Duodenal mucosa (tissue), 2 donors: ENCODE measurements around the gene GUSB.
"Not testable (repeated sequence)": the region's sequence is repeated elsewhere in the genome, so short reads cannot be mapped to it uniquely, and the experiment has no call there.

Experiments
- H3K27ac ChIP-seq: one replicate; pipeline ENCODE4 v1.7.0; 2013; ENCODE audit warnings: low read depth, low read length
- H3K27me3 ChIP-seq, 2 donors: one replicate each; pipeline ENCODE4 v1.7.0; 2013; ENCODE audit warnings: low read length in 2 of 2, control low read depth in 1 of 2; ENCODE audit not compliant: insufficient read depth in 2 of 2, control insufficient read depth in 1 of 2
- H3K36me3 ChIP-seq, 2 donors: one replicate each; pipeline ENCODE4 v1.7.0; 2013; ENCODE audit warnings: low read length in 2 of 2, control low read depth in 1 of 2; ENCODE audit not compliant: insufficient read depth in 2 of 2, control insufficient read depth in 1 of 2
- H3K4me1 ChIP-seq, 2 donors: one replicate each; pipeline ENCODE4 v1.7.0; 2013; ENCODE audit warnings: low read length in 2 of 2, control low read depth in 1 of 2; ENCODE audit not compliant: insufficient read depth in 2 of 2, control insufficient read depth in 1 of 2
- H3K4me3 ChIP-seq, 2 donors: one replicate each; pipeline ENCODE4 v1.7.0; 2013; ENCODE audit warnings: low read length in 2 of 2, low read depth in 1 of 2
- H3K9ac ChIP-seq, 2 donors: one replicate each; pipeline ENCODE4 v1.7.0; 2013; ENCODE audit warnings: low read length in 2 of 2, low read depth in 1 of 2
- H3K9me3 ChIP-seq, 2 donors: one replicate each; pipeline ENCODE4 v1.7.0; 2013; ENCODE audit warnings: low read length in 2 of 2, control low read depth in 1 of 2; ENCODE audit not compliant: control insufficient read depth in 1 of 2

Gene GUSB

DNA sequence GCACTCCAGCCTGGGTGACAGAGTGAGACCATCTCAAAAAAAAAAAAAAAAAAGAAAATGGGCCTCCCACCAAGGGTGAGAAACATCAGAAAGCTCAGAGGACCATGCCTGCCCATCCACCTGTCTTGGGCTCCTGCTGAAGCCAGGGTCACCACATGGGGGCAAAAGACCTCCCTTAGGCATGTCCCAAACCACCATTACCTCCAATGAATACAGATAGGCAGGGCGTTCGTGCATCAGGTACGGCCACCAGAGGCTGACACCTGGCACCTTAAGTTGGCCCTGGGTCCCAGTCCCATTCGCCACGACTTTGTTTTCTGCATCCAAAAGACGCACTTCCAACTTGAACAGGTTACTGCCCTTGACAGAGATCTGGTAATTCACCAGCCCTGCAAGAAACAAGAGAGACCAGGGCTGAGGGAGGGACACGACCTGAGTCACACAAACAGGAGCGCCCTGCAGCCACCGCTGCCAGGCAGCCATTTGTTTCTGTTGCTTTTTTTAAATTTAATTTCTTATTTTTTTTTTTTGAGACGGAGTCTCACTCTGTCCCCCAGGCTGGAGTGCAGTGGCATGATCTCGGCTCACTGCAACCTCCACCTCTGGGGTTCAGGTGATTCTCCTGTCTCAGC, 6.1 kb downstream of the GUSB start:
- Histone ChIP-seq H3K4me3 (no peak overlapping the region), H3K9ac (no peak overlapping the region), H3K4me1 (peaks cover 7 to 9% of the 10 kb centered on the region in 2 donors), H3K27ac (no peak overlapping the region), H3K36me3 (peaks cover 22 to 58% of the 10 kb centered on the region in 2 donors), H3K9me3 (no peaks in the 10 kb centered on the region), H3K27me3 (no peaks in the 10 kb centered on the region)

DNA sequence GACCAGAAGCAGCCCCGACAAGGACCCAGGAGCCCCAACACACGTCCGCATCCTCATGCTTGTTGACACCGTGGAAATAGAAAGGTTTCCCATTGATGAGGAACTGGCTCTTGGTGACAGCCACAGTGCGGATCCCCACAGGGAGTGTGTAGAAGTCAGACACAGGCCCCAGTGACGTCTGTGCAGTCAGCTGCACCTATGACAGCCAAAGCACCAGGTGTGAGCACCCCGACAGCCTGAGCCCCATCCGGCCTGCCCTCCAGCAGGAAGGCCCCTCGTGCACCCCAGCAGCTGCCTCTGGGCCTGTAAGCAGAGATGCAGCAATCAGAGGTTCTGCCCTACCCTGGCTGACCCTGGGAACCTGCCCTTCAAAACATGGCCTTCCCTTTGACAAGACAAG, 7.1 kb downstream of the GUSB start:
- no peak overlapping the region for H3K9ac ChIP-seq
- H3K9me3 ChIP-seq = no peaks in the 10 kb centered on the region
- H3K27me3 ChIP-seq = no peaks in the 10 kb centered on the region
- H3K27ac ChIP-seq = no peak overlapping the region
- H3K4me3 ChIP-seq = no peak overlapping the region
- peaks cover 23 to 65% of the 10 kb centered on the region in 2 donors for H3K36me3 ChIP-seq
- no peaks in the 10 kb centered on the region for H3K4me1 ChIP-seq

GRCh38 chr7:65974191-65974801, 7.7 kb downstream of the GUSB start:
- Histone ChIP-seq H3K4me1 (no peaks in the 10 kb centered on the region), H3K27me3 (no peaks in the 10 kb centered on the region), H3K9me3 (no peaks in the 10 kb centered on the region), H3K4me3 (no peak overlapping the region), H3K27ac (no peak overlapping the region), H3K9ac (no peak overlapping the region), H3K36me3 (peaks cover 22 to 64% of the 10 kb centered on the region in 2 donors)

GRCh38 chr7:65972976-65973375, 9.0 kb downstream of the GUSB start:
- Histone ChIP-seq H3K9ac (no peak overlapping the region), H3K36me3 (peaks cover 20 to 72% of the 10 kb centered on the region in 2 donors), H3K27me3 (no peaks in the 10 kb centered on the region), H3K27ac (no peak overlapping the region), H3K4me3 (no peak overlapping the region), H3K9me3 (no peaks in the 10 kb centered on the region), H3K4me1 (no peaks in the 10 kb centered on the region)

DNA sequence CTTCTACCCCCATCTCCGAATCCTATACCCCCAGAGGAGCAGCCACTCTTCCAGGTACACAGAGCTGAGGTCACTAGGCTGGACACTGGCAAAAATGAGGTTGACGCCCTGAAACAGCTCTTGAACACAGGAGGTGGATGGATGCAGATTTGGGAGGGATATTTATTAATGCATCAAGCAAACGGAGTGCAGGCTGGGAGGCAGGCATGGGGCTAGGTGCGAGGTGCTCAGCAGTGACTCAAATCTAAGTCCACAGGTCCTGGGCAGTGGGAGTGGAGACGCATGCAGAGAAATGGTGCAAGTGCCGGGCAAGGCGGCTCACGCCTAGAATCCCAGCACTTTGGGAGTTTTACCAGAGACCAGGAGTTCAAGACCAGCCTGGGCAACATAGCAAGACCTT, 11.0 kb downstream of the GUSB start:
- H3K27ac ChIP-seq = no peak overlapping the region
- peaks cover 31 to 85% of the 10 kb centered on the region in 2 donors for H3K36me3 ChIP-seq
- no peak overlapping the region for H3K4me3 ChIP-seq
- H3K27me3 ChIP-seq = no peaks in the 10 kb centered on the region
- H3K4me1 ChIP-seq = no peaks in the 10 kb centered on the region
- H3K9ac ChIP-seq = no peak overlapping the region
- no peaks in the 10 kb centered on the region for H3K9me3 ChIP-seq

DNA sequence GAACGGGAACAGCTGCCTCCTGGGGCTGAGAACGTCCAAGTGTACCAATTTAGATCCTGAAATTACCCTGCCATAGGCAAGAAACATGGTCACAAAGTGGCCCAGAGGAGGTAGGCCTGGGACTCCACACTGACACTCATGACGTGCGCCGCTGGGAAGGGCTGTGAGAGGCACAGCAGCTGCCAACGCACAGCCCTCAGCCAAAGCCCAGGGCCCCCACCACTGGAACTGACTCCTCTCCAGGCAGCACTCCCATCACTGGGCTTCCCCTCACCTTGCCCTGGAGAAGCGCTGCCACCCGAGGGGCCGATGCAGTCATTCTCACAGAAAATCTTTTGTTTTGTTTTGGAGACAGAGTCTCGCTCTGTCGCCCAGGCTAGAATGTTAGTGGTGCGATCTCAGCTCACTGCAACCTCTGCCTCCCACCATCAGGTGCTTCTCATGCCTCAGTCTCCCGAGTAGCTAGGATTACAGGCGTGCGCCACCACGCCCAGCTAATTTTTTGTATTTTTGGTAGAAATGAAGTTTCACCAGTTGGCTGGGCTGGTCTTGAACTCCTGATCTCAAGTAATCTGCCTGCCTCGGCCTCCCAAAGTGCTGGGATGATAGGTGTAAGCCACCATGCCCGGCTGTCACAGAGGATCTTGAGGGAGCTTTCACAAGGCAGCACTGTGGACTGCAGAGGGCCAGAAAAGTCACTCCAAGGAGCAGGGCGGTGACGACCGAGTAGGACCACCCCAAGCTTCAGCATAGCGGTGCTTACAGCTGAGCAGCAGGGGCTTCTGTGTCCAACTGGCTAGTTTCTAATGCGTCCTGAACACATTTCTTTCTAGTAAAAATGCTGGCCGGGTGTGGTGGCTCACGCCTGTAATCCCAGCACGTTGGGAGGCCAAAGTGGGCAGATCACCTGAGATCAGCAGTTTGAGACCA, 13.5 kb downstream of the GUSB start:
- Histone ChIP-seq H3K27ac (no peak overlapping the region), H3K4me3 (no peak overlapping the region), H3K4me1 (no peaks in the 10 kb centered on the region), H3K36me3 (peaks cover 33 to 84% of the 10 kb centered on the region in 2 donors), H3K9ac (no peak overlapping the region), H3K9me3 (no peaks in the 10 kb centered on the region), H3K27me3 (no peaks in the 10 kb centered on the region)

DNA sequence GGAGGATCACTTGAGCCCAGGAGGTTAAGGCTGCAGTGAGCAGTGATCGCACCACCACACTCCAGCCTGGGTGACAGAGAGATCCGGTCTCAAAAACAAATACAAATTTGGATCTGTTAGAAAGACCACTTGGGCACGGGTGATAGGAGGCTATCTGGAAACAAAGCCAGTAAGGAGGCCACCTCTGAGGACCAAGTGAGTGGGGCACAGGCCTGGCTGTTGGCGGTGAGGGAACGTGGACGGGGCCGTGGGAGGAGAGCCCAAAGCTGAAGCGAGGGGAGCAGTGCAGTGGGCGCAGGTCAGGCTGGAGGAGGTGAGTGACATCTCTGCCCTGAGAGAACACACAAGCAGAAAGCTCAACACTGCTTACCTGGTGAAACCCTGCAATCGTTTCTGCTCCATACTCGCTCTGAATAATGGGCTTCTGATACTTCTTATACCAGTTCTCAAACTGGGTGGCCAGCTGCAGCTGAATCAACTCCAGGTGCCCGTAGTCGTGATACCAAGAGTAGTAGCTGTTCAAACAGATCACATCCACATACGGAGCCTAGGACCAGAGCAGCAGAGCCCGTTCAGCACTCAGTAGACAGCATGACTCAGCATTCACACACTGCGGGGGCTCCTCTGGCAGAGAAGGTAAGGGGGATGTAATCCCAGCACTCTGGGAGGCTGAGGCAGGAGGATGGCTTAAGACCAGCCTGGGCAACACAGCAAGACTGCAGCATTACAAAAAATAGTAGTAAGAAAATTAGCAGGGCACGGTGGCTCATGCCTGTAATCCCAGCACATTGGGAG, 14.5 kb downstream of the GUSB start:
- no peak overlapping the region for H3K9ac ChIP-seq
- H3K9me3 ChIP-seq = no peaks in the 10 kb centered on the region
- H3K36me3 ChIP-seq = peaks cover 34 to 84% of the 10 kb centered on the region in 2 donors
- H3K4me1 ChIP-seq = no peaks in the 10 kb centered on the region
- no peak overlapping the region for H3K27ac ChIP-seq
- no peaks in the 10 kb centered on the region for H3K27me3 ChIP-seq
- no peak overlapping the region for H3K4me3 ChIP-seq

DNA sequence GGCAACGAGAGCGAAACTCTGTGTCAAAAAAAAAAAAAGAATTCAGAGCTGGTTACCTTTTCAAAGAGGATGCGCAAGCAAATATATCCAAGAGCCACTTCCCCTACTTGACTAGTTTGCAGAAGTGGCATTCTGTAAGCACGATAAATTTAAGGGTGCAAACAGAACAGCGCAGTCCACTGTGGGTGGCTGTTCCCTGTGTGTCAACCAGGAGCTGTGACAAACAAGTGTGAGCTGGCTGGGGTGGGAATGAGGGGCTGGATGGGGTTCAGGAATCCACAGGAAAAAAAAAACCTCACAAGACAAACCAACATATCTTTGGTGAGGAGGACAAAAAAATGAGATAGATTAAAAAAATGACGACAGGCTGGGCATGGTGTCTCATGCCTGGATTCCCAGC, 15.9 kb downstream of the GUSB start:
- no peak overlapping the region for H3K9ac ChIP-seq
- no peaks in the 10 kb centered on the region for H3K9me3 ChIP-seq
- H3K36me3 ChIP-seq = peaks cover 28 to 86% of the 10 kb centered on the region in 2 donors
- no peaks in the 10 kb centered on the region for H3K4me1 ChIP-seq
- no peak overlapping the region for H3K4me3 ChIP-seq
- H3K27me3 ChIP-seq = no peaks in the 10 kb centered on the region
- H3K27ac ChIP-seq = no peak overlapping the region

DNA sequence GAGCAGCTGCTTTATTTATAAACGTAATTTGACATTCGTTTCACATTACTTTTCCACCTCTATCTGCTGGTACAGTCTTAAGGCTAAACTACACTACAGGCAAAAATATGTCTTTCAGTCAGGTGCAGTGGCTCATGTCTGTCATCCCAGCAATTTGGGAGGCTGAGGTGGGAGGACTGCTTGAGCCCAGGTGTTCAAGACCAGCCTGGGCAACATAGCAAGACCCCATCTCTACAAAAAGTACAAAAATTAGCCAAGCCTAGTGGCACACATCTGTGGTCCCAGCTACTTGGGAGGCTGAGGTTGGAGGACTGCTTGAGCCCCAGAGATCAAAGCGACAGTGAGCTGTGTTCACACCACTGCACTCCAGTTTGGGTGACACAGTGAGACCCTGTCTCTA, 17.3 kb downstream of the GUSB start:
- not testable (repeated sequence) for H3K4me1 ChIP-seq, H3K9me3 ChIP-seq, H3K27ac ChIP-seq, H3K4me3 ChIP-seq, H3K9ac ChIP-seq, H3K27me3 ChIP-seq
- H3K36me3 ChIP-seq = peaks cover 31 to 89% of the 10 kb centered on the region in 2 donors
